Measurements from ENCODE around the gene SERGEF.

The SERGEF gene

GRCh38 chr11:17923217-17923616, 89.6 kb downstream of the SERGEF start:
- no peak for TF ChIP-seq CTCF (IDR thresholded peaks at IDR 0.05; ENCODE audit: low read depth, low read length)
- H3K4me3 ChIP-seq (ENCODE audit: low read depth, low read length) = no peak overlapping the region

GRCh38 chr11:17922416-17922788, 90.4 kb downstream of the SERGEF start:
- no peak for TF ChIP-seq CTCF (IDR thresholded peaks at IDR 0.05; ENCODE audit: low read depth, low read length)
- H3K4me3 ChIP-seq (ENCODE audit: low read depth, low read length) = no peak overlapping the region

- no peak for TF ChIP-seq CTCF (IDR thresholded peaks at IDR 0.05; ENCODE audit: low read depth, low read length)
Measured at GRCh38 chr11:17921659-17922415, 91.0 kb downstream of the SERGEF start.

GRCh38 chr11:17918049-17918605, 94.7 kb downstream of the SERGEF start:
- no peak for TF ChIP-seq CTCF (IDR thresholded peaks at IDR 0.05; ENCODE audit: low read depth, low read length)
- no peak overlapping the region for H3K4me3 ChIP-seq (ENCODE audit: low read depth, low read length)

More at GRCh38 chr11:17921659-17922415, 91.0 kb downstream of the SERGEF start:
- no peak overlapping the region for H3K4me3 ChIP-seq (ENCODE audit: low read depth, low read length)

GRCh38 chr11:17917556-17917955, 95.3 kb downstream of the SERGEF start:
- no peak overlapping the region for H3K4me3 ChIP-seq (ENCODE audit: low read depth, low read length)
- TF ChIP-seq CTCF (IDR thresholded peaks at IDR 0.05; ENCODE audit: low read depth, low read length) = no peak

- no peak overlapping the region for H3K4me3 ChIP-seq (ENCODE audit: low read depth, low read length)
- TF ChIP-seq CTCF (IDR thresholded peaks at IDR 0.05; ENCODE audit: low read depth, low read length) = no peak
Measured at GRCh38 chr11:17915500-17916143, 97.2 kb downstream of the SERGEF start.

GRCh38 chr11:17914957-17915356, 97.9 kb downstream of the SERGEF start:
- TF ChIP-seq CTCF (IDR thresholded peaks at IDR 0.05; ENCODE audit: low read depth, low read length) = no peak
- no peak overlapping the region for H3K4me3 ChIP-seq (ENCODE audit: low read depth, low read length)

Data from WI38 (cell line).